ENCODE results near the gene FOXI3. TPM values are rescaled to one million over a fixed set of nuclear protein-coding genes. Genes with fewer than 3 reads are reported as not detected.

FOXI3 gene
- total RNA-seq, 2 donors from 2014 or later = not detected

DNA sequence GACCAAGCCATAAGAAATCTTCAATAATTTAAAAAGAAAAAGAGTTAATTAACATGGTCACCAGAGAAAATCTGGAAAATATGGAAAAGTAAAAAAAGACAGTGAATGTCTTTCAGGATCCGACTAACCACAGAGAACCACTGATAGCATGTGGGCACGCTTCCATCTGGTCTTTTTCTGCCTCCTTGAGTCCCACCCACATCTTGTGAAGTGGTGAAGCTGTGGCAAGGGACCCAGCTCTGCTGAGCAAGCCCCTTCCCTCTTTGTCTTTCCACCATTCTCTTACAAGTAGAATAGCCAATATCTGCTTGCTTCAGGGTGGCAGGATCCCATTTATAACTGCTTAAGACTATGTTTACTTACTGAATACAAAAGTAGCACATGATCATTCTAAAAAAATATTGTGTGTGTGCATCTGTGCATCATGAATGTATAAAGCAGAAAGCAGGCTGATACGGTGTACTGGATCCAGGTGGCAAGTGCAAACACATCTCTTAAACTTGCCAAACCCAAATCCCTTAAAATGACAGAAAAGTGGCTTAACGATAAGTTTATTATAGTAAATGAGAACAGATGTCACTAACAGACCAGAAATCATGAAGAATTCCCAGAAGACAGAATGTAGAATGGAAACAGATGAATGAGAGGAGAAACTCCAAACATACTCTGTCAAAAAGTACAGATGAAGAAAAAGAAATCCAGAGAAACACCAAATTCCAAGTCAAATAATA lies 52.3 kb downstream of the FOXI3 start:
- no peak for TF ChIP-seq CTCF (IDR thresholded peaks at IDR 0.05)
- H3K27ac ChIP-seq = no peak overlapping the region
- H3K9me3 ChIP-seq = no peaks in the 10 kb centered on the region
- H3K4me1 ChIP-seq = no peaks in the 10 kb centered on the region
- no peak overlapping the region for H3K4me3 ChIP-seq
- no peaks in the 10 kb centered on the region for H3K27me3 ChIP-seq
- no peaks in the 10 kb centered on the region for H3K36me3 ChIP-seq
- intact Hi-C loops (cut with DNase I) = no loop called here
- H3K9ac ChIP-seq (ENCODE audit: low read depth in 2 of 2, low read length in 2 of 2) = no peak overlapping the region
- no peak for DNase-seq

DNA sequence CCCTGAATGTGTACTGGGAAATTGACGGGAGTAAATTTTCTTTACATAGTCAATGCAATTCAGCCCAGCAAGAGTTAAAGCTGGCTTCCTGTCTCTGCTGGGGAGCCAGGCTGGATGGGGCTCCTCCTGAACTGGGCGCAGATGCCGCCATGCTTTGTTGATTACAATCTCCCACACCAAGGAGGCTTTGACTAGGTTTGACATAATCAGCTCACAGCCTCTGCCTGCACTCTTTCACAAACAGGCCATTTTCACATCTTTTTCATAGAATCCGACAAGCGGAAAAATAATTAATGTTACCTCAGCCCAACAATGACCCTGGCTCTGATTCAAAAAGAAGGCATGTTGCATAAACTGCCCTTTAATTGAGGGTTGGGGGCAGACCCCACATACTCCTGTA lies 54.3 kb downstream of the FOXI3 start:
- intact Hi-C loops (cut with DNase I) = no loop called here

More for the DNA sequence above, 54.3 kb downstream of the FOXI3 start:
- Histone ChIP-seq H3K9me3 (no peaks in the 10 kb centered on the region), H3K4me3 (no peak overlapping the region), H3K27ac (no peak overlapping the region), H3K9ac (ENCODE audit: low read depth in 2 of 2, low read length in 2 of 2) (no peak overlapping the region), H3K4me1 (no peaks in the 10 kb centered on the region), H3K36me3 (no peaks in the 10 kb centered on the region), H3K27me3 (no peaks in the 10 kb centered on the region)
- no peak for TF ChIP-seq CTCF (IDR thresholded peaks at IDR 0.05)
- DNase-seq = no peak

Other genes starting within 250 kb of the FOXI3 start
- gene EIF2AK3, start 174.8 kb upstream of the FOXI3 start, total RNA-seq = 10 to 100 TPM; 23.0 to 38.3 TPM
- gene RPIA, start 239.0 kb upstream of the FOXI3 start, total RNA-seq = 10 to 100 TPM; 26.1 to 39.5 TPM

Measured in colonic mucosa (tissue), 4 donors.